GM12878 (cell line): ENCODE data around the gene BSN. TPM values are rescaled to one million over a fixed set of nuclear protein-coding genes. Genes with fewer than 3 reads are reported as not detected.

Experiments used
- LARP7 ChIP-seq: fragments of 450-650 bp; IDR thresholded peaks from 2 replicates; pipeline ENCODE4 v1.6.1; 2017; ENCODE audit warnings: mild to moderate bottlenecking
- NKRF ChIP-seq: fragments of 450-650 bp; conservative IDR thresholded peaks from 2 replicates; pipeline ENCODE4 v1.6.1; 2017; ENCODE audit warnings: mild to moderate bottlenecking, moderate library complexity
- PBX3 ChIP-seq: IDR thresholded peaks from 2 replicates; pipeline ENCODE4 v1.6.1; 2011; ENCODE audit warnings: mild to moderate bottlenecking, low read depth, low read length, moderate library complexity; ENCODE audit not compliant: insufficient replicate concordance
- REST ChIP-seq: IDR thresholded peaks from 2 replicates; pipeline ENCODE4 v1.6.1; 2012; ENCODE audit warnings: mild to moderate bottlenecking, low read depth, low read length
- SREBF1 ChIP-seq: IDR thresholded peaks from 2 replicates; pipeline ENCODE4 v1.6.1; 2012; ENCODE audit warnings: mild to moderate bottlenecking, low read length
- polyA plus RNA-seq, 11 experiments: library from polyadenylated mRNA; depleted of rRNA in 4 of 11; unstranded in 6 of 11; stranded (reverse) in 5 of 11; fragments of >200 nt; fragmentation: Nextera tagmentation in 4 of 11; fragmentation: Illumina TruSeq in 1 of 11; extraction: Ambion mirVana in 4 of 11; extraction: Trizol in 1 of 11; gene quantifications; 1 replicate in 1 of 11; 2 replicates in 10 of 11; pipeline versions ENCODE4 v1.2.1 to v1.2.3, GENCODE V29; 2011 to 2016; ENCODE audit warnings: inconsistent platforms in 2 of 11, missing spikeins in 2 of 11, low read depth in 1 of 11
- total RNA-seq, 4 experiments: library from RNA; depleted of rRNA in 3 of 4; stranded (reverse); fragments of >200 nt in 3 of 4; fragmentation: Illumina TruSeq in 1 of 4; extraction: Trizol in 1 of 4; gene quantifications; 2 replicates each; pipeline versions ENCODE4 v1.2.1 to v1.2.3, GENCODE V29; 2013 to 2021

Gene BSN
- total and polyA plus RNA-seq, 10 of the 15 experiments (the other 5 are each of a cell fraction or from before 2014, with no cell fraction given): under 0.01 to 0.19 (median 0.05) TPM; not detected in 1

- peak; percentile 83 for TF ChIP-seq NKRF
- TF ChIP-seq LARP7: 0 out of 2 replicates have a peak, but pooled peaks have one; percentile 21
- TF ChIP-seq REST: peak; percentile 94
- no peak for TF ChIP-seq SREBF1
- no peak for TF ChIP-seq PBX3
These were observed 472 bp downstream of the BSN start (continued) for GRCh38 chr3:49554633-49555265.
